ENCODE results near the gene CCDC57.

DNA sequence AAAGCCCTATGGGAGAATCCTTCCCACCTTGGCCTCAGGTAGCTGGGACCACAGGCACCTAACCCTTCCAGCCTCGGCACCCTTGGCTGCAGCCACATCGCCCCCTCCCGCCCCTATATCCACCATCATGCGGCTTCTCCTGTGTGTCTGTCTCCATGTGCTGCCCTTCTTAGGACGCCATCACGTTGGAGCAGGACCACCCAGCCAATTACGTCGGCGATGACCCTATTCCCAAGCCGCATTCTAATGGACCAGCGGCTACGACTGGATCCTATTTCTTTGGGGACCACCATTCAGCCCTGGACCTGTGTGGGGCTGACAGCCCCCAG, 3.3 kb upstream of the CCDC57 start:
- TF ChIP-seq, protein P1, sequence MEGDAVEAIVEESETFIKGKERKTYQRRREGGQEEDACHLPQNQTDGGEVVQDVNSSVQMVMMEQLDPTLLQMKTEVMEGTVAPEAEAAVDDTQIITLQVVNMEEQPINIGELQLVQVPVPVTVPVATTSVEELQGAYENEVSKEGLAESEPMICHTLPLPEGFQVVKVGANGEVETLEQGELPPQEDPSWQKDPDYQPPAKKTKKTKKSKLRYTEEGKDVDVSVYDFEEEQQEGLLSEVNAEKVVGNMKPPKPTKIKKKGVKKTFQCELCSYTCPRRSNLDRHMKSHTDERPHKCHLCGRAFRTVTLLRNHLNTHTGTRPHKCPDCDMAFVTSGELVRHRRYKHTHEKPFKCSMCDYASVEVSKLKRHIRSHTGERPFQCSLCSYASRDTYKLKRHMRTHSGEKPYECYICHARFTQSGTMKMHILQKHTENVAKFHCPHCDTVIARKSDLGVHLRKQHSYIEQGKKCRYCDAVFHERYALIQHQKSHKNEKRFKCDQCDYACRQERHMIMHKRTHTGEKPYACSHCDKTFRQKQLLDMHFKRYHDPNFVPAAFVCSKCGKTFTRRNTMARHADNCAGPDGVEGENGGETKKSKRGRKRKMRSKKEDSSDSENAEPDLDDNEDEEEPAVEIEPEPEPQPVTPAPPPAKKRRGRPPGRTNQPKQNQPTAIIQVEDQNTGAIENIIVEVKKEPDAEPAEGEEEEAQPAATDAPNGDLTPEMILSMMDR (conservative IDR thresholded peaks at IDR 0.05; ENCODE audit: low read depth, low read length) = no peak
- TF ChIP-seq, protein P2, sequence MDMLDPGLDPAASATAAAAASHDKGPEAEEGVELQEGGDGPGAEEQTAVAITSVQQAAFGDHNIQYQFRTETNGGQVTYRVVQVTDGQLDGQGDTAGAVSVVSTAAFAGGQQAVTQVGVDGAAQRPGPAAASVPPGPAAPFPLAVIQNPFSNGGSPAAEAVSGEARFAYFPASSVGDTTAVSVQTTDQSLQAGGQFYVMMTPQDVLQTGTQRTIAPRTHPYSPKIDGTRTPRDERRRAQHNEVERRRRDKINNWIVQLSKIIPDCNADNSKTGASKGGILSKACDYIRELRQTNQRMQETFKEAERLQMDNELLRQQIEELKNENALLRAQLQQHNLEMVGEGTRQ (IDR thresholded peaks at IDR 0.05; ENCODE audit: low read depth, low read length) = no peak
- TF ChIP-seq POLR2A (IDR thresholded peaks at IDR 0.05; ENCODE audit: low read depth, low read length) (no peak), CEBPB (IDR thresholded peaks at IDR 0.05; ENCODE audit: low read depth, low read length) (no peak), MAZ (IDR thresholded peaks at IDR 0.05; ENCODE audit: borderline replicate concordance, low read depth, low read length) (no peak), NFE2L2 (IDR thresholded peaks at IDR 0.05; ENCODE audit: low read depth, low read length) (no peak), BHLHE40 (IDR thresholded peaks at IDR 0.05; ENCODE audit: low read depth, low read length) (no peak), SMC3 (IDR thresholded peaks at IDR 0.05; ENCODE audit: low read depth, low read length) (no peak), RAD21 (IDR thresholded peaks at IDR 0.05; ENCODE audit: low read length) (no peak), RCOR1 (IDR thresholded peaks at IDR 0.05; ENCODE audit: insufficient replicate concordance, low read length) (no peak), RFX5 (IDR thresholded peaks at IDR 0.05; ENCODE audit: low read depth, low read length) (no peak), CHD1 (IDR thresholded peaks at IDR 0.05; ENCODE audit: low read depth, low read length) (no peak), MAFK (IDR thresholded peaks at IDR 0.05; ENCODE audit: low read depth, low read length) (no peak), FOS (IDR thresholded peaks at IDR 0.05; ENCODE audit: low read depth, low read length) (no peak)

All from IMR-90 (cell line).